Activated CD8-positive, alpha-beta memory T cell treated with anti-CD3 and anti-CD28 coated beads for 24 hours (primary cell): ENCODE results near the gene CCDC78.
A peak's percentile ranks its signal among the peaks of the same experiment; 100 is the strongest.

ENCODE experiments used
- DNase-seq: peaks from one replicate; pipeline ENCODE4 v3.0.0-alpha.2; 2020

CCDC78 gene

DNA sequence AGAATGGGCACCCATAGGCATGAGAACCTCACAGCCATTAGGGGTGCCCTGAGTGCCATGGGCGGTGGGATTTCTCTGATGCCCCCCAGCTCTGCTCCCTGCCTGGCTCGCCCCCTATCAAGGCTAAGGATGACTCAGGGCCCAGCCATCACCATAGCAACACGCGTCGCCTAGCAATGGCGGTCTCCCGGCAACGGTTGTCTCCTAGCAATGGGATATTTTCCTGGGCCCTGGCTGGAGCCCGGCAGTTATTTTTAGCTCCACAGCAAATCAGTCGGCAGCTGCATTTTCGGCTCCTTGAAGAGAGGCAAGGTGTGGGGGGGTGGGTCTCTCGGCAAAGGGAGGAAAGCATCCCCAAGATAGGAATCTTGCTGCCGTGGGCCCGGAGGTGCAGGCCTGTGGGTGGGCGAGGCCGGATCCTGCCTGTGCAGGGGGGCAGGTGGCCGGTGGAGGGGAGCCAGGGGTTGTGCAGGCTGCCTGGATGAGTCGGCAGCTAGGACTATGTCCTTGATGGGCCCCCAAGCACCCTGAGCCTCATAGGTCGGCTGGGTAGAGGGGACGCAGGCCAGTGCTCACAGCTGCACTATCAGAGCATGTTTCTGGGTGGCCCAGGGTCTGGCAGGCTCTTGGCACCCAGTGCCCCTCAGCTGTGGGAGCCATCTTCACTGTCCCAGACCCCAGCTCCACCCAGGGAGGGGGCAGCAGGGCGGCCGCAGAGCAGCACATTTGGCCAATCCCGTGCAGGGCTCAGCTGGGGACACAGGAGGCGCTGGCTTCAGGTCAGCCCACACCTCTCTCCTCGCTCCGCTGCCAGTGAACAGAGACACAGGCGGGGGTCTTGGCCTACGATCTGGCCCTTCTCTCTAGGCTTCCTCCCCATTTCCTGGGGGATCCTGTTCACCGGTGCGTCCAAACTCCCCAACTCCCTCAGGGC lies 16.4 kb downstream of the CCDC78 start:
- DNase-seq: no peak

DNA sequence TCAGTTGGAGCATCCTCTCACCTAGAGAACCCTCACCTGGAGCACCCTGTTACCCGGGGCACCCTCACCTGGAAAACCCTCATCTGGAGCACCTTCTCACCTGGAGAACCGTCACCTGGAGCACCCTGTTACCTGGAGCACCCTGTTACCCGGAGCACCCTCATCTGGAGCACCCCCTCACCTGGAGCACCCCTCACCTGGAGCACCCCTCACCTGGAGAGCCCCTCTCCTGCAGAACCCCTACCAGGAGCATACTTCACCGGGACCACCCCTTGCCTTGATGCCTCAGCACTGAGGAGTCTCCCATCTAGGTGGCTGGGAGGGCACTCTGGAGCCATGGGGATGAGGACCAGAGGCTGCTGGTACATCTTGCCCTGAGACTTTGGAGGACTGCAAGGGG lies 17.3 kb downstream of the CCDC78 start:
- no peak for DNase-seq

- DNase-seq: no peak
Measured at GRCh38 chr16:708019-708418, 18.2 kb downstream of the CCDC78 start.

GRCh38 chr16:707062-707538 lies 19.1 kb downstream of the CCDC78 start:
- no peak for DNase-seq

GRCh38 chr16:706189-707061 lies 19.8 kb downstream of the CCDC78 start:
- no peak for DNase-seq

DNA sequence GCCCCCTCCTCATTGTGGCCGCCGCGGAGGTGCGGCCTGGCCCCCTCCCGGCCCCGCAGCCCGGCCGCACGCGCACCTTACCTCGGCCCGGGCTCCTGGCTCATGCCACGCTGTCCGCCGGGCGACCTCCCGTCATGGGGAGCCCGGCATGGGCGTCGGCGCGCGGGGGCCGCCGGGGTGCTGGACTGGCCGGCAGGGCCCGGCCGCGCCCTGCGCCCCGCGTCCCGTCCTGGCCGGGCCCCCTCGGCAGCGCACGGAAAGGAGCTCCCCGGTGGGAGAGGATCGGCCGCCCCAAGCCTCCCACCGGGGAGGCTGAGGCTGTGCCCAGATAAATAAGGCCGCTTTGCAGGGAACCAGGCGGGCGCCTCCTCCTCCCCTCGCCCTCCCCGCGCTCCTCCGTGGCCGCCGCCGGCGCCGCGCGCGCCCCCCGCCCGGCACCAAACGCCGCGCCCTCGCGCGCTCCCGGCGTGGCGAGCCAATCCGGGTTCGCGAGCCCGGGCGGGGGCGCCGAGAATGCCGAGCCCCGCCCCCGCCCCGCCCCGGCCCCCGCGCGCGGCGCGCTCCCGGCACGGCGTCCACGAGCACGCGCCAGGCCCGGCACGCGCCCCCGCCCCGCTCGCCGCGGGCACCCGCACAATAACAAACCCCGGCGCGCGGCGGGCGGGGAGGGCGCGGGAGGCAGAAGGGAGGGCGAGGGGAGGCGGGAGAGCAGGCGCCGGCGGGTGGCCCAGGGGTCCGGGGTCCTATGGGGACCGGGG lies 20.6 kb downstream of the CCDC78 start, which contains the start of gene FBXL16:
TSS of gene FBXL16 (minus strand) at position 371 of the 758 bp plus-strand sequence. CDS start 8,396 bp downstream, outside the sequence.
- no peak for DNase-seq

DNA sequence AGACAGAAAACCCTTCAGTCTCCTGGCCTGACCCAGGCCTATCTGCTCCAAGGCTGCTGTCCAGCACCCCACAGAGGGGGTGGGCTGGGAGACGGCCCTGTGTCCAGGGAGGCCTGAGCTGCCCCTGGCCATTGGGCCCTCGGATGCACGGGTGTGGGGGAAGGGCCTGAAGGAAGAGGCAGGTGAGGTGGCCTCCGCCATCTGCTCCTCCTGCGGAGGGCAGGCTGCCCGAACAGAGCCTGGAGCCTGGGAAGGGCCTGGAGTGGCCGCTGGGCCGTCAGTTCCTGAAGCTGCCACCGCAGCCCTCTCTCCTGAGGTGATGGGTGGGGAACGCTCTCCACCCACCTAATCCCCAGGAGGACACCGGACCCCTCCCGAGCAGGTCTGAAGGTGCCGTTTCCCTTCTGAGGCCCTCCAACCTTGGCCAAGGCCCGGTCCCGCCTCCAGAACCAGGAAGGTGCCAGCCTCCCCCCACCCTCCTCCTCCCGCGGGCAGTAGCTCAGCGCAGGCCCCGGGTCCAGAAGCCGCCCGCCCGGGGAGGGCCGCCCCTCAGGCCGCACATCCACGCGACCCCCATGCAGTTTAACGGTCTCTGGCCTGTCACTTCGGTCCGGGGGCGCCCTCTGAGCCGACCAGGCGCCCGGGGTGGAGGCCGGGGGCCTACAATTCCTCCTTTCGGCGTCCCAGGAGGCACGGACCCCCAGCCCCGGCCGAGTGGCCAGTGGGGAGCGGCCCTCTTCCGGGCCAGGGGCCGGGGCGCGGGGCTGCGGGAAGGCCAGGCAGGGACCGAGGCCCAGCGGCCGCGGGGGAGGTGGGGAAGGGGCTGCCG lies 21.5 kb downstream of the CCDC78 start:
- no peak for DNase-seq

DNA sequence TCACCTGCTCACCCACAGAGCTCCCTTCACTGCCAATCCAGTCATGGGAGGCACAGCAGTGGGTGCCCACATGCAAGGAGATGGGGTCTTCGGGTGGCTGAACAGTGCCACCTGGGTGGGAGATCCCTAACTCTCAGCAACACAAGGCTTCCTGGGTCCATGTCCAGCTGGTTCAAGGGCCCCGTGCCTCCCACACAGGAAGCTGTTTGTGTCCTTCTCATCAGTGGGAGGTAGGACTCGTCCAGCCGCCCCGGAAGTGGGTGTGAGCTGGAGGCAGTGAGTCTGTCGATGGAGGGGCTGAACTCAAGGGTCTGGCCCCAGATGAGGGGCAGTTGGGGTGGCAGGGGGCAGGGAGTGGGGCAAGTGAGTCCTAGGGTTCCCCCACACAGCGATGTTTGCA lies 22.2 kb downstream of the CCDC78 start:
- no peak for DNase-seq

DNA sequence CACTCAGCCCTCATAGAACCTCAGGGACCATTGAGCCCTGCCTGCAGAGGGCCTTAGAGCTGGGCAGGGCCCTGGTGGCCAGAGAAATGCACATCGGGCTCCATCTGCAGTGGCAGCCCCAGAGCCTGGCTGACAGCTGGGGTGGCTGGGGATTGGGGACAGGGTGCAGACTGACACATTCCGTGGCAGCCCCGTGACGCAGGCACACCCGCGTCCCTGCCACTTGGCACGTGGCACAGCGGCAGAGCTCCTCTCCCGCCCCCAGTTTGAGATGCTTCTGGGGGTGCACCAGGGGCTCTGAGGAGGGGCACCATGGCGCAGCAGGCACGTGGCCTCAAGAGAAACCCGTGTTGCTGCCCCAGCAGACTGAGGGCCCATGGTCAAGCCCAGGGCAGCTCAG lies 22.8 kb downstream of the CCDC78 start:
- DNase-seq: no peak

GRCh38 chr16:702341-702740 lies 23.9 kb downstream of the CCDC78 start:
- DNase-seq: no peak

DNA sequence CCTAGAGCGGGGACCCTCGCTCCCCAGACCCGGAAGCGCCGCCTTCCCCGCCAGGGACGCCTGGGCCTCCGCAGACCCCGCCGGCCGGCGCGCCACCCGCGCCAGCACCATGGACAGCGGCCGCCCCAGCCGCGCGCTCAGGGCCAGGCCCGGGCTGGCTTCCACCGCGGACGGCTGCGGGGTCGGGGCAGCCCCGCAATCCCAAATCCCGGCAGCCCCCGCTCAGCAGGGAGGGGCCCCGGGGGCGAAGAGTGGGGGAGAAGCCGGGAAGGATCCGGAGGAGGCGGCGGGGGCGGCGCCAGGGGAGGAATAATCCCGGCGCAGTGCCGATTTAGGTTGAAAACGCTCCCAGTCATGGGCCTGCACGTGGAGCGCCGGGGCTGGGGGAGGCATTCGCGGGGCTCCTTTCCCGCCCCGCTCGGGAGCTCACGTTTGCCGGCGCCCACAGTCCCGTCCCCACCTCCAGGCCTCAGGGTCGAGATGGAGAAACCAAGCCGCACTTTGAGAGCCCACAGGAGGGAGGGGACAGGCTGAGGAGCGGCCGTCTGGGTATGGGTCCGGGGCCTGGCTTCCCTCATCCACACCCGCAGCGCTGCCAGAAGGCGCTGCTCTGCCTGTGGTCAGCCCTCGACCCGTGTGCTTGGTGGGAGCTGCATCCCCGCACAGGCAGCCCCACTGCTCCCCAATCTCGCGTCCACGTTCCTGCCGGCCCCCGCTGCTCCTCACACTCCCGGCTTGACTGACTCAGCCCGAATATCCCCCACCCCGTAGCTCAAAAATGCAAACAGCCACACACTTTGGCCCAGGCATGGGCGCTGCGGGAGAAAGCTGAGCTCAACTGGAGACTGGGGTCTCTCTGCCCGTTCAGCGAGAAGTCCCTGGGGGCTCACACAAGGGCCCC lies 25.3 kb downstream of the CCDC78 start:
- peak; percentile 85 for DNase-seq

DNA sequence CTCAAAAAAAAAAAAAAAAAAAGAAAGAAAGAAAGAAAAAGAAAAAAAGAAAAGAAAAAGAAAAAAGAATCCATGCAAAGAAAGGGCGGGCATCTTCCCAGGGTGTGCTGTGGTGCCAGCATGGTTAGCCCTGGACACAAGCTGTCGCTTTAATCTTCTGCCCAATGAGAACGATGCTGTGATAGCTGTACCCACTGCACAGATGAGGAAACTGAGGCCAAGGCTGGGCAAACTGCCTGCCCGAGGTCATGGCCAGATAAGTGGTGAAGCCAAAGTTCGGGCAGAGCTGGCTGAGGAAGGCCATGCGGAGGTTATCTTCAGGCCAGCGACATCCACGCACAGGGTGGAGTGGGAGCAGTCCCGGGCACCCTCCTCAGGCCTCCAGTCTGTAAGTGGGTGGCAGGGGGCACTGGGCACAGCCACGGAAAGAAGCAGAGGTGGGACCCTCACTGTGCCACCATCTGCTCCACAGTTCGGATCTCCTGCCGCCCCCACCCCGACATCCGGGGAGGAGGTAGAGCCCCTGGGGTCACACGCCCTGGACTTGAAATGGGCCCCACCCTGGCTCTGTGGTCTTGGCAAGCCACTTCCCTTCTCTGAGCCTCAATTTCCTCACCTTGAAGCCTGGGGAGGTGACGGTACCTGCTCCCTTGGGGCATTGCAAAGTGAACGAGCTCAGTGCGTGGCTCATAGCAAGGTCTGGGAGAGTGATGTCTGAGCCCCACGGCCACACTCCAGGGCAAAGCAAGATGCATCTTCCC lies 27.2 kb downstream of the CCDC78 start:
- DNase-seq: no peak

GRCh38 chr16:695355-696089 lies 30.7 kb downstream of the CCDC78 start:
- peak; percentile 88 for DNase-seq

- DNase-seq: no peak
Measured at GRCh38 chr16:694863-695354, 31.3 kb downstream of the CCDC78 start.

DNA sequence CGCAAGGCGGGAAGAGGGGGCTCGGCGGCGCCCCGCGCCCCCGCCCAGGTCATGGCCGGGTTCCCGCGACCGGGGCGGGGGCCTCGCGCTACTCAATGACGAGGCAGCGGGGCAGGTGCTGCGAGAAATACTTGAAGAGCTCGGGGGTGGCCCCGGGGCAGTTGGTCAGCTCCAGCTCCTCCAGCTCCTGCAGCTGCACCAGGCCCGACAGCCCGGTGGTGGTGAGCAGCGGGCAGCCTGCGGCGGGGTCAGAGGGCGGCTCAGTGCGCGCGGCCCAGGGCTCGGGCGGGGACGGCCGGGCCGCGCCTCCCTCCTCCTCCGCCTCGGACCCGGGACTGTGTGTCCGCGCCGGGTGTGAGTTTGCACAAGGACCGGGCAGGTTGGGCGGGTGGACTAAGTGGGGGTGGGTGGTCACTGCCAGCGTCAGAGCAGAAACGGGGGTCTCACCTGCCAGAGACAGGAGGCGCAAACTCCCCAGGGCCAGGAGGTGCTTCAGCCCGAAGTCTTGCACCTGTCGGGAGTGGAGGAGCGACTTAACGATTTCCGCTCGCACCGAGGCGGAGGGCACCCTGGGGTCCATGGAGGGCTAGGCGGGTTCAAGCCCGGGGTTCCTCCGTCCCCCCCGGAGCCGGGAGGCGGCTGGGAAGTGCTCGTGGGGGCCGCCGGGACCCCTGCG lies 31.9 kb downstream of the CCDC78 start:
- DNase-seq: no peak

DNA sequence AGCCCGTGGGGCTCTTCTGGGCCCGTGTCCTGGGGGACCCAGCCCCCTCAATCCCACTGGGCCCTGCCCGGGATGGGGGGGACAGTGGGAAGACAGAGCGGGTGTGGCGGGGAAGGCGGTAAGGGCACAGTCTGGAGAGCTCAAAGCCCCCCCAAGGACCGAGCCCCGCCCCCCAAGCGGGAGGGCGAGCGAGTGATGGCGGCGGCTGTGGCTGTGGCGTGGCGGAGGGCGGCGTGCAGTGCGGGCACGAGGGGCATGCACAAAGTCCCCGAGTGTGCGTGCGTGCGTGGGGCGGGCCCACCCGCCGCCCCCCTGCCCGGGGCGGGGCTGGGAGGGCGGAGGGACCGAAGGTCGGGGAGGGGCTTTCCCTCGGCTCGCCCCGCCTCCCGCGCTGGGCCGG lies 32.5 kb downstream of the CCDC78 start:
- DNase-seq: no peak

- DNase-seq: no peak
Measured at GRCh38 chr16:693364-693763, 32.9 kb downstream of the CCDC78 start.

DNA sequence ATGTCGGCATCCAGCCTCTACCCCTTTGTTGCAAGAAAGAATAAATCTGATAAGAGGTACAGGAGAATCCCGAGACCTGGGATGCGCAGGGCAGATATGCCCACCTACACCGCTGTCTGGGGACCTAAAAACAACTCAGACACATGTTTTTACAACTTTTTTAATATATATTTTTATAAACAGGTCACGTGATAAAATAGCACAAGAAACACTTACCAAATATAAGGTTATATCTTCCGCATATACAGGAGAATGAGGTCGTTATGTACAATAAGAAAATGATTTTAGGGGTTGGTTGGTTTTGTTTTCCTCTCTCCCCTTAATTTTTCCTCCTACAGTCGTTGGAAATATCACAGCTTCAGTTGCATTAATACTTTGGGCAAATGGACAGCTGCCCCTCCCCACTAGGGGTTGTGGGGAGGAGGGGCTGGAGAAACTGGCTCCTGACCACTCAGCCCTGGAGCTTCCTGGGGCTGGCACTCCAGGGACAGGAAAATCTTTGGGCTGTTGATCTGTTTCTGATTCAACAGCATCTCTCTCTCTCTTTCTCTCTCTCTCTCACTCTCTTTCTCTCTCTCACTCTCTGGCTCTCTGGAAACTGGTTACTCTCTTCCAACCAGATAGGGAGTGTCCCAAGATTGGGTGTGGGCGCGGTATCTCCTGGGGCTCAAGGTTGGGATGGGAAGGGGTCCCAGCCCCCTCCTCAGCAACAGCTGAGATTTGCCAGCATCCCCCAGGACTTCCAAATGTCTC lies 33.7 kb downstream of the CCDC78 start:
- no peak for DNase-seq
